Activated T-cell treated with anti-CD3 and anti-CD28 coated beads, Interleukin-2, amount 50 U/mL, for 1 hour (primary cell): ENCODE measurements around the gene C1QTNF1.

ENCODE experiments used
- DNase-seq: peaks from one replicate; pipeline ENCODE4 v3.0.0-alpha.2; 2020

The C1QTNF1 gene

DNA sequence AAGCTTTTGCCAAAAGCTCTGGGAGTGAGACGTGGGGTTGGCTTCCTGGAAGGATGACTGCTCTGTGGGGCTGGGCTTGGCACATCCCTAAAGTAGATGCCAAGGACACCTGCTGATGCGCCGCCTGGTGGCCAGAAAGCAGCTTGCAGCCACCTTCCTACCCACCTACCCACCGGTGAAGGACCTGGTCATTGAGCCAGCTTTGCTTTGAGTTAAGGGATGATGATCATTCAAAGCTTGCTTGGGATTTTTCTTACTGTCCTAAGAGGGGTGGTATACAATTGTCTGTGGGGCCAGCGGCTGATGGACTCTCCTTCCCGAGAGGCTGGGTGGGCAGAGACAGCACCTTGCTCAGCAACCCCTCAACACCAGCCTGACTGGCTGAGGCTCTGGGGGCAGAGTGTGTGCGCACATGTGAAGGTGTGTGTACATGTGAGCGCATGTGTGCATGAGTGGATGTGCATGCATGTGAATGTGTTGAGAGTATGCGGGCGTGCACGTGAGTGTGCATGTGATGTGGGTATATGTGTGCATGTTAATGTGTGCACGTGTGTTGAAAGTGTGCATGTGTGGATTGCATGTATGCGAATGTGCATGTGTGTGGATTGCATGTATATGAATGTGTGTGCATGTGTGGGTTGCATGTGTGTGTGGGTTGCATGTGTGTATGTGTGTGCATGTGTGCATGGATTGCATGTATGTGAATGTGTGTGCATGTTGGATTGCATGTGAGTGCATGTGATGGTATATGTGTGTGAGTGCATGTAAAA is 18.6 kb downstream of the C1QTNF1 start:
- peak; percentile 76 for DNase-seq

DNA sequence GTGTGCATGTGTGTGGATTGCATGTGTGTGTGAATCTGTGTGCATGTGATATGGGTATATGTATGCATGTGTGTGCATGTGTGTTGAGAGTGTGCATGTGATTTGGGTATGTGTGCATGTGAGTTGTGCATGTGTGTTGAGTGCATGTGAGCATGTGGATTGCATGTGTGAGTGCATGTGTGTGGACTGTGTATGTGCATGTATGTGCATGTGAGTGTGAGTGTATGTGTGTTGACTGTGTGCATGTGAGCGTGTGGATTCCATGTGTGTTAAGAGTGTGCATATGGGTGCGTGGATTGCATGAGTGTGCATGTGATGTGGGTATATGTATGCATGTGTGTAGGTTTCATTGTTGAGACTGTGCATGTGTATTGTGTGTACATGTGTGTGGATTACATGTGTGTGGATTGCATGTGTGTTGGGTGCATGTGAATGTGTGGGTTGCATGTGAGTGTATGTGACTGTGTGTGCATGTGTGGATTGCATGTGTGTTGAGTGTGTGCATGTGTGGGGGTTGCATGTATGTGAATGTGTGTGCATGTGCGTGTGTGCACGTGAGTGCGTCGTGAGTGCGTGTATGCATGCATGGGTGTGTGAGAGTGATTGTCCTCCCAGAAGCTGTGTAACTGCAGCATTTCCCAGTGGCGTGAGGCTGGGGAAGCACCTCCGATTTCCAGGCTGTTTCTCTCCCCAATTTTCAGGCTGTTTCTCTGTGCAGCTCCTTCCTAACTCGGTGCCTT is 19.4 kb downstream of the C1QTNF1 start:
- no peak for DNase-seq

DNA sequence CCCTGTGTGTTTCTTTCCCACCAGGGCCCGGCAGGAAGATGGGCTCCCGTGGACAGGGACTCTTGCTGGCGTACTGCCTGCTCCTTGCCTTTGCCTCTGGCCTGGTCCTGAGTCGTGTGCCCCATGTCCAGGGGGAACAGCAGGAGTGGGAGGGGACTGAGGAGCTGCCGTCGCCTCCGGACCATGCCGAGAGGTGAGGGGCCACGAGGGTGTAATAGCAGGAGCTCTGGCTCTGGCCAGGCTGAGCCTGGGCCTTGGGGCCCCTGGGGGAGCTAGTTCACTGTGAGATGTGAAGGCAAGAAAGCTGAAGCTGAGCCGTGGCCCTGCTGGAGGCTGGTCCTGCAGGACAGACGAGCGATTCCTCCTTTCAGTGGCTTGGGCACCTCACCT is 20.0 kb downstream of the C1QTNF1 start:
- no peak for DNase-seq

DNA sequence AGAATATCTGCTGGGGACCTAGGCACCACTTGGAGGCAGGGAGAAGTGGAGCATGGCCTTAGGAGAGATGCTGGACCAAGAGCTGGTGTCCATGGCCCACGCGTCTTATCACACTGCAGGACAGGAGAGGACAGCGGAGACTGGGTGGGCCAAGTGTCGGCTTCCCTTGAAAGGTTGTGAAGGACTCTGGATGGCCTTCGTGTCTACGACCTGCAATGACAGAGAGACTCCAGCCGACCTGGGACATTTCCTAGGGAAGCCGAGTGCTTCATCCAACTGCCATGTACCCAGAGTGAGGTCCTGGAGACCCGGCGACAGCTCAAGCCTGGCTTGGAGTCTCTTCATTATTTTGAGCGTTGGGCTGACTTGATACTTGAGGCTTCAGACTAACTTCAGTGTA is 20.5 kb downstream of the C1QTNF1 start:
- no peak for DNase-seq

DNA sequence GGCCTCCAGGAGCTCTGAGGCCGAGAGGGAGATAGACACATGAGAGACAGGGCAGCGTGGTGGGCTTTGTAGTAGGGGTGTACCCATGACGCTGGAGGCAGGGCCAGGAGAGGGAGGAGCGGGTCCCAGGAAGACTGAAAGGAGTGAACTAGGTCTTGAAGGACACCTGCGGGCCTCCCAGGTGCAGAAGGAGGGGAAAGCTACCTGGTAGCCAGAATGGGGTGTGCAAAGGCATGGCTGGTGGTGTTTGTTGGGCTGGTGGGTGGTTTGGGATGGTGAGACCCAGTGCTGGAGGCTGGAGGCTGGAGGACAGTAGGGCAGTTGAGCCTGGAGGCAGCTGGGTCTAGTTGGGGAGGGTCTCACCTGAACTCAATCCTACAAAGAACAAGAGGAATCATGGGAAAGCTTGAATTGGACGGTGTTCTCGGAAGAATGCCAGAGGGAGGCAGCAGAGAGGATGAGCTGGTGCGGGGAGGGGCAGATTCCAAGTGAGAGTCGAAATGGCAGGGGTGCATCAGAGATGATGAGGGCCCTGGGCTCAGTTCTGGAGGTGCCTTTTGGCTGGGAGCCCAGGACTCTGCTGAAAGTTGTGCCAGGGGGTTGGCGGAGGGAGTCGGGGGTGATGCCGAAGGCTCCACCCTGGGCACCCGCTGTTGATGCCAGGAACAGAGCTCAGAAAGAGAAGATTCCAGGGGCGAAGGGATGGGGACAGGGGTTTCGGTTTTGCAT is 21.2 kb downstream of the C1QTNF1 start:
- no peak for DNase-seq

DNA sequence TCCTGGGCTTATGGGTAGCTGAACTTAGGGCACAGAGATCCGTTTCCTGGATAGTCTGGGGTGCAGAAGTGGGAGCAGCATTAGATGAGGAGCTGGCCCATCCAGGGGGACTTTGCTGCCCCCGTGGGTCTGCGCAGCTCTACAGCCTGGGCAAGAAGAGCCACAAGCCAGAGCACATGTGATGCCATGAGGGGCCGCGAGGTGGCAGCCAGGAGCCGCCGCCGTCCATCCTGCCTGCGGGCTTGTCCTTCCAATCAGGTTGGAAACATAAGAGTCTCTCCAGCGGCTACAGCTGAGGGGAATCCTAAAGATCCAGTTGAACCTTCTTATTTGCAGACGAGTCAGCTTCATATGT is 21.9 kb downstream of the C1QTNF1 start:
- DNase-seq = peak; percentile 72

DNA sequence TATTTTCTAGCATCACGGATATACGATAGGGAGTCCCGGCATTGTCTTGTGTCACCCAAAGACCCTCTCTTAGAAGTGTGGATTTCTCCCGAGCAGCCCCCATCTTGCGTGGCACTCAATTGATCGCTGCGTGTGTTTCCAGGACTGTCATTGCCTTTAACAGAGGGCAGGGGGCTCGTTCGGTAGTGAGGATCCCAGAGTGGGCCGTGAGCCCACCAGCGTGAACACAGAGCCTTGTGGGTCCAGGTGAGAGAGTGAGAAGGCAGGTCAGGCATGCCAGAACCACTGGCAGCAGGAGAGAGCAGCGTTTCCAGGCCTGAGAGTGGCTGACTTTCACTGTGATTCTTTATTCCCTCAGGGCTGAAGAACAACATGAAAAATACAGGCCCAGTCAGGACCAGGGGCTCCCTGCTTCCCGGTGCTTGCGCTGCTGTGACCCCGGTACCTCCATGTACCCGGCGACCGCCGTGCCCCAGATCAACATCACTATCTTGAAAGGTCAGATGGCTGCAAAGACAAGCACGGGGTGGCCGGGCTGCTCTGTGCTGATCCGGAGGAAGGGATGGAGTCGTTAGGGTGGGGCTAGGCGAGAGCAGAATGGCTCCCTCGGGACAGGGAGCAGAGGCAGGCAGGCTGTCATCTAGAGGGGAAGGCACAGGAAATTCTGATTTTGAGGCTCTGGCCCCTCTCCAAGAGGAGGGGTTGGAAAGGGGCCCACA is 22.4 kb downstream of the C1QTNF1 start:
- no peak for DNase-seq

DNA sequence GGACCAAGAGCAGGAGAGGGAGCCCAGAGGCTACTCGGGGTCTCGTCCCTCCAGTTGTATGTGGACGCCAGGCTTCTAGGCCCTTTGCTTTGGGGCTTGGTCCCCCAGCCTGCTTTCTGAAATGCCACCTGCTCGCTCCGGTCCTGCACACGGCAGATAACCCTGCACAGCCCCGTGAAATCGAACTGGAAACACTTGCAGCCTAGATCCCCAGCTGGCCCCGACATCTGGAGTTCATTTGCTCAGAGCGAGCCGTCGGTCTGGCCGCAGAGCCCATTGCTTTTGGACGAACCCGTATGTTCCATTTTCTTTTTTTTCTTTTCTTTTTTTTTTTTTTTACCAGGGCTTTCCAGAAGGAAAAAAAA is 22.9 kb downstream of the C1QTNF1 start:
- DNase-seq = no peak

DNA sequence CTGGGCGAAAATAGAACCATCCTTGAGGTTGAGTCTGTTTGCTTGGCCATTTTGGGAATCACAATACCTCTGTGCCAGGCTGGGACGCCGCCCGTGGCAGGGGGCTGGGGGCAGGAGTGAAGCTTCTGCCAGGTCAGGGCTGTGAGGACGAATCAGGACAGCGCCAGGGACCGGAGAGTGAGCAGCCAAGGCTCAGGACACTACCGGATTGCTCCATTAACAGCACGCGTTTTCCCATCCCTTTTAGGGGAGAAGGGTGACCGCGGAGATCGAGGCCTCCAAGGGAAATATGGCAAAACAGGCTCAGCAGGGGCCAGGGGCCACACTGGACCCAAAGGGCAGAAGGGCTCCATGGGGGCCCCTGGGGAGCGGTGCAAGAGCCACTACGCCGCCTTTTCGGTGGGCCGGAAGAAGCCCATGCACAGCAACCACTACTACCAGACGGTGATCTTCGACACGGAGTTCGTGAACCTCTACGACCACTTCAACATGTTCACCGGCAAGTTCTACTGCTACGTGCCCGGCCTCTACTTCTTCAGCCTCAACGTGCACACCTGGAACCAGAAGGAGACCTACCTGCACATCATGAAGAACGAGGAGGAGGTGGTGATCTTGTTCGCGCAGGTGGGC is 23.4 kb downstream of the C1QTNF1 start:
- no peak for DNase-seq

DNA sequence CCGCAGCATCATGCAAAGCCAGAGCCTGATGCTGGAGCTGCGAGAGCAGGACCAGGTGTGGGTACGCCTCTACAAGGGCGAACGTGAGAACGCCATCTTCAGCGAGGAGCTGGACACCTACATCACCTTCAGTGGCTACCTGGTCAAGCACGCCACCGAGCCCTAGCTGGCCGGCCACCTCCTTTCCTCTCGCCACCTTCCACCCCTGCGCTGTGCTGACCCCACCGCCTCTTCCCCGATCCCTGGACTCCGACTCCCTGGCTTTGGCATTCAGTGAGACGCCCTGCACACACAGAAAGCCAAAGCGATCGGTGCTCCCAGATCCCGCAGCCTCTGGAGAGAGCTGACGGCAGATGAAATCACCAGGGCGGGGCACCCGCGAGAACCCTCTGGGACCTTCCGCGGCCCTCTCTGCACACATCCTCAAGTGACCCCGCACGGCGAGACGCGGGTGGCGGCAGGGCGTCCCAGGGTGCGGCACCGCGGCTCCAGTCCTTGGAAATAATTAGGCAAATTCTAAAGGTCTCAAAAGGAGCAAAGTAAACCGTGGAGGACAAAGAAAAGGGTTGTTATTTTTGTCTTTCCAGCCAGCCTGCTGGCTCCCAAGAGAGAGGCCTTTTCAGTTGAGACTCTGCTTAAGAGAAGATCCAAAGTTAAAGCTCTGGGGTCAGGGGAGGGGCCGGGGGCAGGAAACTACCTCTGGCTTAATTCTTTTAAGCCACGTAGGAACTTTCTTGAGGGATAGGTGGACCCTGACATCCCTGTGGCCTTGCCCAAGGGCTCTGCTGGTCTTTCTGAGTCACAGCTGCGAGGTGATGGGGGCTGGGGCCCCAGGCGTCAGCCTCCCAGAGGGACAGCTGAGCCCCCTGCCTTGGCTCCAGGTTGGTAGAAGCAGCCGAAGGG is 24.2 kb downstream of the C1QTNF1 start:
- DNase-seq = no peak

DNA sequence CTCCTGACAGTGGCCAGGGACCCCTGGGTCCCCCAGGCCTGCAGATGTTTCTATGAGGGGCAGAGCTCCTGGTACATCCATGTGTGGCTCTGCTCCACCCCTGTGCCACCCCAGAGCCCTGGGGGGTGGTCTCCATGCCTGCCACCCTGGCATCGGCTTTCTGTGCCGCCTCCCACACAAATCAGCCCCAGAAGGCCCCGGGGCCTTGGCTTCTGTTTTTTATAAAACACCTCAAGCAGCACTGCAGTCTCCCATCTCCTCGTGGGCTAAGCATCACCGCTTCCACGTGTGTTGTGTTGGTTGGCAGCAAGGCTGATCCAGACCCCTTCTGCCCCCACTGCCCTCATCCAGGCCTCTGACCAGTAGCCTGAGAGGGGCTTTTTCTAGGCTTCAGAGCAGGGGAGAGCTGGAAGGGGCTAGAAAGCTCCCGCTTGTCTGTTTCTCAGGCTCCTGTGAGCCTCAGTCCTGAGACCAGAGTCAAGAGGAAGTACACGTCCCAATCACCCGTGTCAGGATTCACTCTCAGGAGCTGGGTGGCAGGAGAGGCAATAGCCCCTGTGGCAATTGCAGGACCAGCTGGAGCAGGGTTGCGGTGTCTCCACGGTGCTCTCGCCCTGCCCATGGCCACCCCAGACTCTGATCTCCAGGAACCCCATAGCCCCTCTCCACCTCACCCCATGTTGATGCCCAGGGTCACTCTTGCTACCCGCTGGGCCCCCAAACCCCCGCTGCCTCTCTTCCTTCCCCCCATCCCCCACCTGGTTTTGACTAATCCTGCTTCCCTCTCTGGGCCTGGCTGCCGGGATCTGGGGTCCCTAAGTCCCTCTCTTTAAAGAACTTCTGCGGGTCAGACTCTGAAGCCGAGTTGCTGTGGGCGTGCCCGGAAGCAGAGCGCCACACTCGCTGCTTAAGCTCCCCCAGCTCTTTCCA is 25.1 kb downstream of the C1QTNF1 start:
- no peak for DNase-seq

DNA sequence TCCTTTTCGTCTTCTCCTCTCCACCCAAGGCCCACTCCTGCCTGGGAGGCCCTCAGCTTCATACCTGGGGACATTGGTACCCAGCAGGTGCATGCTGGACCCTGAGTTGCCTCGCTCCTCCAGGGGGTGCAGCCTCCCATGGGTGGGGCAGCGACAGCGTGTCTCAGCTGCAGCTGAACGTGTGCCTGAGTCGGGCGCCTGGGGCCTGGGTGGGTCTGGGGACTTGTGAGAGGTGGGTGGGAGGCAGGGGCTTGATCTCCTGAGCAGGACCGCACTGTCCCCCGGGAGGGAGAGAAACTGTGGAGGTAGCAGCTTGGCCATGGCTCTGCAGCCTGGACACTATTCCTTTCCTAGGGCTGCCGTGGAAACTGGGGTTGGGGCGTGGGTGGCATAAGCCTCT is 25.9 kb downstream of the C1QTNF1 start:
- DNase-seq = no peak

DNA sequence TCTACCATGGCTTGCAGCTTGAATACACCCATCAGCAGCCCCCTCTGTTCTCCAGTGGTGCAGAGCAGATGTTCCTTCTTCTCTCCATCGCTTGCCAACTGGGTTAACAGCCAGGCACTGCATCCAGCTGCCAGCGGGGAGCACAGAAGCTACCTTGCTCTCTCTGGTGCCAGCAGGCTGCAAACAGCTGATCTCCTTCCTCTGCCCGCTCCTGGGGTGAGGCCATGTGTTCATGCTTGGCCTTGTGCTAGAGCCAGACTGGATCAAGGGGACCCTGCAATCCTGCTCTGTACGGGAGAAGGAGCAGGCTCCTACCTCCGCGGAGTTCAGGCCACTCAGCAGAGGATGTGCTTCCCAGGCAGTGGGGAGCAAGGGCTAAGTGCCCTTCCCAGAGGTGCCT is 26.6 kb downstream of the C1QTNF1 start:
- no peak for DNase-seq

DNA sequence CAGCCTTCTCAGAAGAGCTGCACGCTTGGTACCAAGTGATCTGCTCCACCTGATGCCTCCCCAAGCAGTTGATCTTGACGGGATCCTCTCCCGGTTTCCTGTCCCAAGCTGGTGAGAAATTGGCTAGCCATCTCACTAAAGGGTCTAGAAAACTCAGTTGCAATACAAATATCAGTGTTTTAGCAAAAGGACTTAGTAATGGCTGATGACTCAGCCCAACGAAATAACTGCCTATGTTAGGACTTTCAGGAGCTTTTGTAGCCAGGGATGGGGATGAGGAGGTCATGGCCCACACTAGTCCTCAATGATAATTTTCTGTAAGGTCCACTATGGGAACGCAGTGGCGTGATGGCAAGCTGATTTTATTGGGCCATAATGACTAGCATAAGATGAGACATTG is 27.3 kb downstream of the C1QTNF1 start:
- DNase-seq = no peak

DNA sequence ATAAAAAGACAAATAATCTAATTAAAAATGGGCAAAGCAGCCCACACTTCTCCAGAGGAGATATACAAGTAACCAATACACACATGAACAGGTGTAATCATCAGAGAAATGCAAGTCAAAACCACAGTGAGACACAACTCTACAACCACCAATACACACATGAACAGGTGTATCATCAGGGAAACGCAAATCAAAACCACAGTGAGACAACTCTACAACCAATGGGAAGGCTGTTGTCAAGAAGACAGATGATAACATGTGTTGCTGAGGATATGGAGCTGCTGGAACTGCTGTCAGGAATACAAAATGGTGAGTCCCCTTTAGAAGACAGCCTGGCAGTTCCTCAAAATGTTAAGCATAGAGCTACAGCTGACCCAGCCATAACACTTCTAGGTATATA is 28.2 kb downstream of the C1QTNF1 start:
- DNase-seq = no peak

DNA sequence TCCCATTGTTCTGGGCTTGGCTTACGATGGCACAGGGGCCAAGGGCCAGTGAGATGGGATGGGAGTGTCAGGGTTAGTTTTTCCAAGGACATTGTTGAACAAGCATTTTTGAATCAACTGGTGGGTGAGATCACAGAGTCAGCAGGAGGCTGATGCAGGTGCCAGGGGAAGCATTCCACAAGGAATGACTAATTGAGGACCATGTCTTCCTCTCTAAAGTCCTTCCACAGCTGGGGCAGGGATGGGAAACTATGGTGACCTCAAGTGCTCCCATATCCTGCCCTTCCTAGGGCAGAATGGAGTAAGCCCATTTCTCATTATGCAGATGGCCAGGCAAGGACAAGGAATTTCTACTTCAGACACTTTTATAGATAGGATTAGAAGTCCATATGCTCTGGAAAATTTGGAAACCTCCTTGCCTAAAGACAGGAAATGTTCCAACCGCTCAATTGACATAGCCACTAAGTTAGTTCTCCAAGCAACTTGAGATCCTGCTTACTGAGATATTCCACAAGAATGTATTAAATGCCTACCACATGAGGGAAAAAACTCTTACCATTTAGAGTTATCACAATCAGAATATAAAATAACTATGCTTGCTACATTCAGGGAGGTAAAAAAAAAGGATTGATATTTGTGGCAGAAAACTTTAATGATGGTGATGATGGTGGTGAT is 29.4 kb downstream of the C1QTNF1 start:
- DNase-seq = no peak

DNA sequence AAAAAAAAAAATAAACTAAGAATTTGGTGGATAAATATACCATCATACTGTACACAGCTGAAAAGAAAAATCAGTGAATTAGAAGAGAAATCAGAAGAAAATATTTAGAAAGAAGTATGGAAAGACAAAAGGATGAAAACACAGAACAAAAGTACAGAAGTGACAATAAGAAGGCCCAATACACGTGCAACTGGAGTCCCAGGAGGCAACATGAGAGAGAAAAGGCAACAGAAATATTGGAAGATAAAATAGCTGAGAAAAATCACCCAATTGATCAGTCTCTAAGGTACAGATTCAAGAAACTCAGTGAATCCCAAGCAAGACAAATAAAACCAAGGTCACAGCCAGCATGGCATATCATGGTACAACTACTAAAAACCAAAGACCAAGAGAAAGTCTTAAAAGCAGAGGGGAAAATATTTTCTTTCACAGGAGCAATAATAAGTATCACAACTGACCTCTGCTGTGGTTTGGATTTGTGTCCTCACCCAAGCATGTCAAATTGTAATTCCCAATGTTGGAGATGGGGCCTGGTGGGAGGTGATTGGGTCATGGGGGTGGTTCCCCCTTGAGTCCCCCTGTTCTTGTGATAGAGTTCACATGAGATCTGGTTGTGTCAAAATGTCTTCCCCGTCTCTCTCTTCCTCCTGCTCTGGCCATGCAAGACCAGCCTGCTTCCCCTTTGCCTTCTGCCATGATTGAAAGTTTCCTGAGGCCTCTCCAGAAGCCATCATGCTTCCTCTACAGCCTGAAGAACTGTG is 30.4 kb downstream of the C1QTNF1 start:
- no peak for DNase-seq

DNA sequence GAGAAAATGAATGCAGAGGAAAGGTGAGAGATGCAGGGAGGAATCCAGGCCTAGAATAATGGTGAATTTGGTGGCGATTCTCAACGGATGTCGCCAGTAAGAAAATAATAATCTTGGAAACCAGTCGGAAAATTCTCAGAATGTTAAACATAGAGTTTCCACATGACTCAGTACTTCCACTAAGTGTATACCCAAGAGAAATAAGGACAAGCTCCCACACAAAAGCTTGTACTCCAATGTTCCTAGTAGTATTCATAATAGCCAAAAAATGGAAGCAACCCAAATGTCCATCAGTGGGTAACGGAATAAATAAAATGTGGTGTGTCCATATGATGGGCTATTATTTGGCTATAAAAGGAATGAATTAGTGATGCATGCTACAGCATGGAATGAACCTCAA is 31.2 kb downstream of the C1QTNF1 start:
- DNase-seq = no peak

DNA sequence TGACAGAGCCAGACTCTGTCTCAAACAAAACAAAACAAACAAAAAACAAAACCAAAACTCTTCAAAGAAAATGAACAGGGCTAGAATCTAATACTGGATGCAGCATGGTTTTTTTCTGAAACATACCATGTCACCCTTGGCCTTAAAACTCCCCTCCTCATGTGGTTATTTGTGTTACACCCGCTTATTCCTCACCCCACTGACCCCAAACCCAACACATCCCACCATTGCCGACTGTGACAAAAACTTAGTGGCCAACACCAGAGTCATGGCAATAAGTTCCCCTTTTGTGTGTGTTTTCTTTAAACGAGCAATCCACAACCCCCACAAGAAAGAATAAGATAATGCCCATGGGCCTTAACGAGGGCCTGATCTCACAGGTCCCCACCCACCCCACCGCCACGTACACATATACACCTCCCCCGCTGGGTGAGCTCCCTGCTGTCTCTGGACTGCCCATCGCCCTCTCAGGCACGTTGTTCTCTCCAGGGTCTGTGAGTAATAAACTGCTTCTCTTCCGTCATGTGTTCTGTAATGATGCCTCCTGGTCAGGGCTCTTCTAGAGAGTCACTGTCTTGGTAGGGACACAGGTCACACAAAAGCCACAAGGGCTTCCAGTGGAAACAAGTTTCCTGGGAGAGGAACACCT is 33.9 kb downstream of the C1QTNF1 start:
- no peak for DNase-seq
